ENCODE measurements around the gene UBXN11. TPM values are rescaled to one million over a fixed set of nuclear protein-coding genes. Genes with fewer than 3 reads are reported as not detected.

UBXN11 gene
- total RNA-seq, 1 donor from 2014 or later: 7.8 TPM

DNA sequence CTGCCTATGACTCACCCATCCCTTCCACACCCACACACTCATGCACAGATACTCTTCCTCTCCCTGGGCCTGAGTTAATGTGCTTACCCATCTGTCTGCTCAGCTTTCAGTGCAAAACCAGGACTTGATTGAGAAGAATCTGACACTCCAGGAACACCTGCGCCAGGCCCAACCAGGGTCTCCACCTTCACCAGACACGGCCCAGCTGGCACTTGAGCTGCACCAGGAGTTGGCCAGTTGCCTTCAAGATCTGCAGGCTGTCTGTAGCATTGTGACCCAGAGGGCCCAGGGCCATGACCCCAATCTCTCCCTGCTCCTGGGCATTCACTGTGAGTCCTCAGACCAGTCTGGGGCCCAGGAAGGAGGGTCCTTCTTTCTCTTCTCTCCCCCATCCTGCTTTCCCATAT is 30.0 kb downstream of the UBXN11 start:
- no peak for ATAC-seq
- DNase-seq (ENCODE audit: low spot score): no peak

DNA sequence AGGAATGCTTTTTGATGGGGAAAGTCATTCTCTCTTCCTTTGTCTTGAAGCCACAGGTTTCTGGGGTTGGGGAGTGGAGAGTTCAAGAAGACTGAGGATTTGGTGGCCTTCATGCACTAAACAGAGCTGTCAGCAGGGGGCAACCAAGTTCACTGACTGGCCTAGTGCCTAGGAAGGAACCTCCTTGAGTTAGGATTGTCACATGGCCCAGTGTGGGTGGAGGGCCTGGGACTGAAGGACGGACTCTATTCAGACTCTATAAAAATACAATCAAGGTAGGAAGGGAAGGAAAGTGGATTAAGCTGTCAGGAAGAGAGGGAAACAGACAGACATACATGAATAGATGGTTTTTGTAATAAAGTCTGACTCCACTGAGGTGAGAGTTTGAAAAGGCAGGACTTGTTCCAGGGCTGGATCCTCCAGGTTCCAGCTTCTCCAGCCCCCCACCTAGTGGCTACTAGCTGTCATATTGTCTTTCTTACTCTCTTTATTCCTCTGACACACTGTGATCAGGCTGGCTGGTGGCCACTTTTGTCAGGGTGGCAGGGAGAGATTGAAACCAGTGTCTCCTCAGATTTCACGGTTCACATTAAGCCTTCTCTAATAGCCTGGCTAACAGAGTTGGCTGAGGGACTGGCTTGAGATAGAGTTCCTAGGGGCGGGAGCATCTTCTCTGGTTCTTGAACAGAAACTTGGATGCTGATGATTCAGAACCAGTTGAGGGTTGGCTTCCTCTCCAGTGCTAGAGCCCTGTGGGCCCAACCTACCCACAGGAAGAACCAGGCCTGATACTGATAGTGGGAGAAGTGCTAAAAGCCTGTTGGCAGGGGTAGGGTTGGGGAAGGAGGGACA is 30.6 kb downstream of the UBXN11 start:
- peak; percentile 66 for ATAC-seq
- DNase-seq (ENCODE audit: low spot score): peak; percentile 81

DNA sequence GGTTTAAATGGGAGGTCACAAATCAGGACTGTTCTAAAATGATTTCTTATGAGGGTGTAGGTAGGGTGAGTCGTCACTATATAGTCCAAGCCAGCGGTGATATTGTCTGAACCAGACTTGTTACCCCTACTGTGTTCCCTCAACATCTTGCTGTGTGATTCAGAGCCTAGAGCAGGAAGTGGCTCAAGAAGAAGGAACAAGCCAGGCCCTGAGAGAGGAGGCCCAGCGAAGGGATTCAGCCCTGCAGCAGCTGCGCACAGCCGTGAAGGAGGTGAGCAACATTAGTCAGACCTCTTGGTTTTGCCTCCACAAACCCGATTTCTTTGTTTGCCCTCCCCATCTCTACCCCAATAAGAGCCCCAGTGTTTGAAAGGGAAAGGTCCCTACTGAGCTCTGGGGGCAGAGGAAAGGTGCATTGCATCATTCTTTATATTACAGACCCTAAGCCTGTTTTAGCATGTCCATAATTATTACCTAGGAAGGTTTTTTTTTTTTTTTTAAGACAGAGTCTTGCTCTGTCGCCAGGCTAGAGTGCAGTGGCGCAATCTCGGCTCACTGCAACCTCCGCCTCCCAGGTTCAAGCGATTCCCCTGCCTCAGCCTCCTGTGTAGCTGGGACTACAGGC is 31.5 kb downstream of the UBXN11 start:
- DNase-seq (ENCODE audit: low spot score) (no peak), ATAC-seq (no peak)

DNA sequence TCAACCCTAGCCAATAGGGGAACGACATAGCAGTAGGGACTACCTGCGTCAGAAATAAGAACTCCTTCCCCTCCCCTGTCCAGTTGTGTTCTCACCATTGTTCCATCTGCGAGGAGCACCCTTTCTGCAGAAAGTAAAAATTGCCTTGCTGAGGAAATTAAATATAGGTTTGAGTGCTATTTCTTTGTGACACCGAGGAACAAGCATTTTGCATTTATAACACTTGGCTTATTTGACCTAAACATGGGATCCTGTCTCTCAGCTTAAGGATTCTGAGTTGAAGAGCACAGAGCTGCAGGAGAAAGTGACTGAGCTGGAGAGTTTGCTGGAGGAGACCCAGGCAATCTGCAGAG is 37.3 kb downstream of the UBXN11 start:
- ATAC-seq (no peak), DNase-seq (ENCODE audit: low spot score) (no peak)

DNA sequence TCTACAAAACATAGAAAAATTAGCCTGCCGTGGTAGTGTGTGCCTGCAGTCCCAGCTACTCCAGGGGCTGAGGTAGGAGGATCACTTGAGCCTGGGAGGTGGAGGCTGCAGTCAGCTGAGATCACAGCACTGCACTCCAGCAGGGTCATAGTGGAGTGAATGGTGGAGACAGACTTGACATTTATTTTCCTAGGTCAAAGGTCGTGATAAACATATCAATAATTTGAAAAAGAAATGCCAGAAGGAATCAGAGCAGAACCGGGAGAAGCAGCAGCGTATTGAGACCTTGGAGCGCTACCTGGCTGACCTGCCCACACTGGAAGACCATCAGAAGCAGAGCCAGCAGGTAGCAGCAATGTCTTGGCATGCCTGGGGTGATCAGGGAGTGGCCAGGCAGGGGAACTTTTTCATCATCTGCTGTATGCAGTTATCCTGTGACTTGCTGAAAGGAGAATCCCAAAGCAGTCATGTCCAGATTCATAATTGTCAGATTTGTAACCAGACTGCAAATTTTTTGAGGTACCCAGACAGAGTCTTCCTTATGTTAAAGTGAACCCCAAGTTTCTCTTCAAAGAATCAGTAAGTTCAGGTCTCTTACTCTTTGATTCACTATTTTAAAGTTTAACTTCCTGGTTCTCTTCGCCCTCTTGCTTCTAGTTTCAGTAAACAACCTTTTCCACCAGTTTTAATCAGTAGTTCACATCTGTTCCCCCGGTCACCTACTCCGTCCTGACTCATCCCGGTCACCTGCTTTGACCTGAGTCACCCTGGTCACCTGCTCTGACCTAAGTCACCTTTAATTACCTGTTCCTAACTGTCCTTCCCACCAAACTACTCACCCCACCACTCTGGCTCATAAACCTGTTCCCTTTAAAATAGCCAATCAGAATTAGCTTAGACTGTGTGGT is 37.9 kb downstream of the UBXN11 start:
- DNase-seq (ENCODE audit: low spot score) (no peak), ATAC-seq (no peak)

DNA sequence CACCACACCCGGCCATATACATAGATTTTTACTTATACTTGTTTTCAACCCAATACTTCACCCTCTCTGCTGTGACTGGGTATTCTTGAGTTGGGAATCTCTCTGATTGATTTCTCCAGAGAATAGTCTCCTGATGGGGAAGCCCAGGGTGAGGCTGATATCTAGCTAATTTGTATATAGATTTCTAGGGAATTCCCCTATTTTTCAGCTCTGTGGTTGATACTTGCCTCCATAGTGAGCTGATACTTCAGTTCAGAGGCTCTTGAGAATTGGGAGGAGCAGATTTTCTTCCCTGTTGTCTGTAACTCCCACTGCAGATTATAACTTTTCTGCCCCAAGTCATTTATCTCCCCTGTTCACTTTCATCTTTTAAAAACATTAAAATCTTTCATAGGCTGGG is 41.0 kb downstream of the UBXN11 start:
- DNase-seq (ENCODE audit: low spot score): no peak
- ATAC-seq: no peak

DNA sequence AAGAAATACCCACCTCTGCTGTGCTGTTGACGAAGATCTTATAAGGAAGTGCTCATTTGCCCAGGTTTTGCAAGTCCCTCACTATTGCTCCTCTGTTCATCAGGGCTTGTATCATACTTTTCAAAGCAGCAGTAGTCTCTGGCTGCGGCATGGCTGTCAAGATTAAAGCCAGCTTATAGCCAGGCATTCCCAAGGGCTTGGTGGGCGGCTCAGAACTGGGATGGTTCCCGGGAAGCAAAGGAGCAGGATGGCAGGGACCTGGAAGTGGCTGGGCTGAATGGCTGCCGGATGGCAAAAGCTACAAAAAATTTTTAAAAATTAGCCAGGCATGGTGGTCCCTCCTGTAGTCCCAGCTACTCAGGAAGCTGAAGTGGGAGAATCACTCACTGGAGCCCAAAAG is 43.2 kb downstream of the UBXN11 start:
- no peak for ATAC-seq
- no peak for DNase-seq (ENCODE audit: low spot score)

DNA sequence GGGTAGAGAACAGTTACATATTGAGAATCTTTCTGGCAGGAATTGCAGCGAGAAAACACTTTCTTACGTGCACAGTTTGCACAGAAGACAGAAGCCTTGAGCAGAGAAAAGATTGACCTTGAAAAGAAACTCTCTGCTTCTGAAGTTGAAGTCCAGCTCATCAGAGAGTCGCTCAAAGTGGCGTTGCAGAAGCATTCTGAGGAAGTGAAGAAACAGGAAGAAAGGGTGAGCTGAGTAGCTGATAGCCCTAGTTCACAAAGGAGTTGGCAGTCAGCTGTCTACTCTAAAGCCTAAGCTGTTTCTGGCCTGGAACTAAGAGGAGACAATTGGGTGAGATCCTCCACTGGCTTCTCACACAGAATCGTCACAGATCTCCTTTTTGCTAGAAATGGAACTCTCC is 46.9 kb downstream of the UBXN11 start:
- DNase-seq (ENCODE audit: low spot score) (no peak), ATAC-seq (peak; percentile 23)

DNA sequence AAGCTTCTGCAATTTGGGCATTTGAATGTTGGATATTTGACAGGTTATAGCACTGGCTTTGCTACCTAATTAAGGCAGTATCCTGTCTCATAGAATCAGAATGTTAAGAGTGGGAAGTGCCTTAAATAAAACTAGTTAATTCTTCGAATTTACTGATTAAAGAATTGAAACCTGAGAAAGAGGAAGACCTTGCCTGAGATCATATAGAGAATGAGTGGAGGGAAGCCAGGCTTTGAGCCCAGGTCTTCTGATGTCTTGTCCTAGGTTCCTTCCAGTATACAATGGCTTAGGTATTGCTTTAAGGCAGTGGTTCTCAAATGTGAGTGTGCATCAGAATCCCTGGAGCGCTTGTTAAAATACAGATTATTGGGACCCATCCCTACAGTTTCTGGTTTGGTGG is 47.4 kb downstream of the UBXN11 start:
- DNase-seq (ENCODE audit: low spot score) (no peak), ATAC-seq (no peak)

DNA sequence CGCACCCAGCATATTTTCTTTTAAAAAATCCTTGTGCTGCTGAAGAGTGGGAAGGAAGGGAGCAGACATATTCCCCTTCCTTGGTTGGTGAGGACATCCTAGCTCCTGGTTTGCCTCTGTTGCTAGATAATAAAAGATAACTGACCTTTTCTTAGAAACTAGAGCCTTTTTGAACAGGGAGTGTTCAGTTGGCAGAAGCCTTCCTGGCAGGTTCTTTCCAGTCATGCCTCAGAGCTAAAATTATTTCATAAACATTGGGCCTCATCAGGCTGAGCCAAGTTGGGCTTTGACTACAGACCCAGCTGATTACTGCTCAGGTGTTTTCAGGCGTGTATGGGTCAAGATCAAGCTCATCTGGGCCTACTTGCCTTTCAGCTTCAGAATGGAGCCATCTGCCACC is 49.2 kb downstream of the UBXN11 start:
- DNase-seq (ENCODE audit: low spot score) (no peak), ATAC-seq (no peak)

DNA sequence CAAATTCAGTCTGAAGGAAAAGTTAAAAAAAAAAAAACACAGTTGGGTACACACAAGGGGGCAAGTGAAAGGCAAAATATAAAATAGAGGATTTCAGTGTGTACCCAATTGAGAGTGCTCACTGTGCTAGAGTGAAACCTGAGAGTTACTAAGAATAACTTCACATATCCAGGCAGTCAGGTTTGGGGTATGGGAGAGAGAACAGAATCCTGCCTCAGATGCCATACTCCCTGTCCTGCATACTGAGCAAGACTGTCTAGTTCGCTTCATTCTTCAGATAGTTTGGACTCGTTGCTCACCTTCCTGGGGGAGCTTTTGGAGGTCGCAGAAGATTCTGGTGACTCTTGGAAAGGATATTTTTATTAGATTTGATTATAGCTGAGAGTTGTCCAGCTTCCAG is 52.0 kb downstream of the UBXN11 start:
- ATAC-seq (no peak), DNase-seq (ENCODE audit: low spot score) (no peak)

DNA sequence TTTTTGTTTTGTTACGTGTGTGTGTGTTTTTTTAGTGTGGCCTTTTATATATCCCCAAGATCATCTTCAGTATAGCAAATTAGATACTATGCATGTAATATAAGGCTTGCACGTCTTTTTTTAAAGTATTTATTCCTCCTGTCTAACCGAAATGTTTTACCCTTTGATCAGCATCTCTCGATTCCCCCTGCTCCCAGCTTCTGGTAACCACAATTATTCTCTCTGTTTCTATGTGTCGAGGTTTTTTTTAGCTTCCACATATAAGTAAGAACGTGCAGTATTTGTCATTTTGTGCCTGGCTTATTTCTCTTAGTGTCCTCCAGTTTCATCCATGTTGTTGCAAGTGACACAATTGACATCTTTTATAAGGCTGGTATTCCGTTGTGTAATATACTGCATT is 53.7 kb downstream of the UBXN11 start:
- no peak for DNase-seq (ENCODE audit: low spot score)
- ATAC-seq: no peak

DNA sequence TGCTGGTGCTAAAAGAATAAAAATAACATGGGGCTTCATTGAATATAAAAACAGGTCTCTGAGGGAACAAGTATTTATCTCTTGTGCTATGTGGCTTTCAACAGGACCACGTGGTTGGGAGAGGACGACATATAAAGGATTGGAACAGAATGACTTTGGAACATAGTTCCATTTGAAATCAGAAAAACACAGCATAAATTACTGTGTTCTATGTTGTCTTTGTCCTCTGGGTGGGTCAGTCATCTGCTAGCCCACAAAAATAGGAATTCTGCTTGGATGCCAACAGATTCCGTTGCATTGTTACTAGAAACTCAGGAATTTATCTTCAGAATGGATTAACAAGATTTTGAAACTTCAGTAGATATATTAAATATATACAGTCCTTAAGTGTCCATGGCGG is 66.5 kb downstream of the UBXN11 start:
- ATAC-seq: no peak
- DNase-seq (ENCODE audit: low spot score): no peak

DNA sequence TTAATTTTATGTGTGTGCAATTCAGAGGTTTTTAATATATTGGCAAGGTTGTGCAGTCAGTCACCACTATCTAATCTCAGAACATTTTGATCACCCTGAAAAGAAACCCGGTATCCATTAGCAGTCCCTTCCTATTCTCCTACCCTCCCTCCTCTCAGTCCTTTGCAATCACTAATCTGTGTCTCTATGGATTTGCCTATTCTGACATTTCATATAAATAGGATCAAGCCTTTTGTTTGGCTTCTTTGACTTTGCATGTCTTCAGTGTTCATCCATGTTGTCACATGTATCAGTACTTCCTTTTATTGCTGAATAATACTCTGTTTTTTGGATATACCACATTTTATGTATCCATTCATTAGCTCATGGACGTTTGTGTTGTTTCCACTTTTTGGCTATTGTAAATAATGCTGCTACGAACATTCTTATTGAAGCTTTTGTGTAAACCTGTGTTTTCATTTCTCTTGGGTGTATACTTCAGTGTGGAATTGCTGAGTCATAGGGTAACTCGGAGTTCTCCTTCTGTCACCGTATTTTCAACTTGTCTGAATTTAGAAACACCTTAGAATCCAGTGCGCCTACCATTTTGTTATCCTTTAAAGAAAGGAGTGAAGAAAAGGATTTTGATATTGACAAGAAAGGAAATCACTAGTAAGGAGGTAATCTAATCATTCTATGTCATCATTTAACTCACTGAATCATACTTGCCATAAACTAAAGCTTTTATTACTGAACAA is 69.0 kb downstream of the UBXN11 start:
- no peak for ATAC-seq
- no peak for DNase-seq (ENCODE audit: low spot score)

DNA sequence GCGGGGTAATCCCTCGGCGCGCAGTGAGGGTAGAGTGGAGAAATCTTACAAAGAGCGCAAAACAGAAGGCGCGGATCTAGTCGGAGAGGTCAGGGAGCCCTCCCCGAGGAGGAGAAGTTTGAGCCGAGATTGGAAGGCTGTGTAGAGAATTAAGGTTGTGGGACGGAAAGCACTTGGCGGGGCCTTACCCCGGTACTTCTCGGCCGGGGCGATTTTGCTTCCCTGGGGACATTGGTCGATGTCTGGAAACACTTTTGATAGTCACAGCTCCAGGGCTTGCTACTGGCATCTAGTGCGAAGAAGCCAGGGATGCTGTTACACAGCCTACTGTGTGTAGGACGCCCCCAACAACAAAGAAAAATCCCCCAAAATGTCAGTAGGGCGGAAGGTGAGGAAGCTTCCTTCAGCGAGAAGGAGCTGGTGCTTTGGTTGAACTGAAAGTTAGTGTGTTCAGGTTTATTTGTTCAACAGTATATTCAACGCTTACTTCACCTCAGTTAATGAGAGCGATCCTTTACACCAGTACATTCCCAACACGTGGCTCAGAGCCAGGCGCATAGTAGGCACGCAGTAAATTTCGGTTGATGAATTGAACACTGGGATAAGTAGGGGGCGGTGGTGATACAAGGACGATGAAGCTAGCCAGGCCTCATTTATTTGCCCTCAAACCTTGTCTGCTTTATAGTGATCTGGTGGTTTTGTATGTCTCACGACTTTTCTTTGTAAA is 71.6 kb downstream of the UBXN11 start:
- ATAC-seq: peak; percentile 3
- no peak for DNase-seq (ENCODE audit: low spot score)

DNA sequence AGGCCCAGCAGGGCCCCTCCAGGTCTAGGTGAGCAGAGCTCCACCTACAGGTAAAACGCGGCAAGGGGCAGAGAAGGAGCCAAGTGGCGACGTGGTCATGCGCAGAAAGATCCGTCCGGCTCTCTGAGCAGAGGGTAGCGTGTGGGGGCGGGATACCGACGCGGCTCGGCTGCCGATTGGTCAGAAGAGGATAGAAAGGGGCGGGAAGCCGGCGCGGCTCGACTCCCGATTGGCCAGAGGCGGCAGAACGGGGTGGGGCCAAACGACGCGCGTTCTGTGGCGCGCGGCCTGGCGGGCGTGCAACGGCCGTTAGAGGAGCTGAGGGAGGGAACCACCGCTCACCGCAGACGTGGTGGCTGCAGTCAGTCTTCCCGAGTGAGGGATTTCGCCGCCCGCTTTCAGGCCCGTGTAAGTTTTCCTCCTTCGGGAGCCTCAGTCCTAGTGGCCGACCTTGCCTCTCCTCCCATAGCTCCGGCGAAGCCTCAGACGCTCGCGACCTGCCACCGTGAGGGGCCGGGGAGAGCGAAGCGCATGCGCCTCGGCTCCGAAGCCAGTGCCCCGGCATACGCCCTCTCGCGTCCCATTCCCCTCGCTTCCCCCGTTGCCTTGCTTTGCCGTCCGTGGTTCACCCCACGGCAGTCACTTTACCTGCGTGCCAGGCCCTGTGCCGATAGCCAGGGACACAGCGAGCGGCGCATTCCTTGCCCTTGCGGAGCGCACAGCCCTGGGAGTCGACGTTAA is 72.4 kb downstream of the UBXN11 start, which contains the start of gene CEP85:
Gene CEP85, plus strand, starts transcription at position 298 of the 741 bp plus-strand sequence. CDS start 5,584 bp downstream, outside the sequence.
- peak; percentile 99 for DNase-seq (ENCODE audit: low spot score)
- ATAC-seq: peak; percentile 89

Measured in left lobe of liver (tissue), 2 donors.